HEK293T (cell line): ENCODE results near the gene TP63.

ENCODE experiments used
- CTCF ChIA-PET: fragments of 350-600 bp; formaldehyde crosslinking; extraction: SDS; loops from one replicate; lab custom pipeline; 2021; ENCODE audit warnings: antibody characterized with exemption, inconsistent platforms; lab: Yijun Ruan, JAX
- POLR2A ChIA-PET: fragments of 350-600 bp; formaldehyde crosslinking; extraction: SDS; loops from one replicate; lab custom pipeline; 2020; ENCODE audit warnings: antibody characterized with exemption, inconsistent platforms; lab: Yijun Ruan, JAX
- DNase-seq: peaks from one replicate; pipeline ENCODE4 v3.0.0; 2012; ENCODE audit warnings: mixed read lengths; ENCODE audit errors: extremely low spot score
- ARNT ChIP-seq: fragments of 450-650 bp; IDR thresholded peaks from 2 replicates; pipeline ENCODE4 v1.6.1; 2017; ENCODE audit warnings: mild to moderate bottlenecking
- BHLHE40 ChIP-seq: fragments of 450-650 bp; IDR thresholded peaks from 2 replicates; pipeline ENCODE4 v1.6.1; 2016; ENCODE audit warnings: mild to moderate bottlenecking, moderate library complexity, borderline replicate concordance
- CTBP1 ChIP-seq: fragments of 450-650 bp; IDR thresholded peaks from 2 replicates; pipeline ENCODE4 v1.6.1; 2016; ENCODE audit warnings: borderline replicate concordance
- ELF4 ChIP-seq: fragments of 450-650 bp; IDR thresholded peaks from 2 replicates; pipeline ENCODE4 v1.6.1; 2017; ENCODE audit warnings: antibody characterized with exemption
- FOXA1 ChIP-seq: fragments of 450-650 bp; IDR thresholded peaks from 2 replicates; pipeline ENCODE4 v1.6.1; 2016; ENCODE audit warnings: mild to moderate bottlenecking
- FOXK2 ChIP-seq: fragments of 450-650 bp; IDR thresholded peaks from 2 replicates; pipeline ENCODE4 v1.6.1; 2016; ENCODE audit warnings: mild to moderate bottlenecking
- FOXM1 ChIP-seq: fragments of 450-650 bp; IDR thresholded peaks from 2 replicates; pipeline ENCODE4 v1.6.1; 2017; ENCODE audit warnings: mild to moderate bottlenecking, borderline replicate concordance
- HDGF ChIP-seq: fragments of 450-650 bp; IDR thresholded peaks from 2 replicates; pipeline ENCODE4 v1.6.1; 2017; ENCODE audit warnings: antibody characterized with exemption, borderline replicate concordance
- L3MBTL2 ChIP-seq: fragments of 450-650 bp; conservative IDR thresholded peaks from 2 replicates; pipeline ENCODE4 v1.6.1; 2016; ENCODE audit warnings: mild to moderate bottlenecking
- LEF1 ChIP-seq: fragments of 450-650 bp; IDR thresholded peaks from 2 replicates; pipeline ENCODE4 v1.6.1; 2017; ENCODE audit warnings: mild to moderate bottlenecking, borderline replicate concordance
- NFRKB ChIP-seq: fragments of 450-650 bp; IDR thresholded peaks from 2 replicates; pipeline ENCODE4 v1.6.1; 2016; ENCODE audit warnings: mild to moderate bottlenecking, moderate library complexity
- PKNOX1 ChIP-seq: fragments of 450-650 bp; IDR thresholded peaks from 2 replicates; pipeline ENCODE4 v1.6.1; 2016
- SP1 ChIP-seq: fragments of 450-650 bp; IDR thresholded peaks from 2 replicates; pipeline ENCODE4 v1.6.1; 2017
- SUZ12 ChIP-seq: fragments of 450-650 bp; IDR thresholded peaks from 2 replicates; pipeline ENCODE4 v1.6.1; 2016; ENCODE audit warnings: mild to moderate bottlenecking
- TARDBP ChIP-seq: fragments of 450-650 bp; IDR thresholded peaks from 2 replicates; pipeline ENCODE4 v1.6.1; 2016
- ZNF384 ChIP-seq: fragments of 450-650 bp; IDR thresholded peaks from 2 replicates; pipeline ENCODE4 v1.6.1; 2016

Gene TP63

GRCh38 chr3:189698811-189699210, 67.6 kb downstream of the TP63 start:
- DNase-seq: no peak
- POLR2A ChIA-PET: no interaction called here
- CTCF ChIA-PET: no interaction called here
- no peak for TF ChIP-seq PKNOX1
- no peak for TF ChIP-seq ARNT
- no peak for TF ChIP-seq L3MBTL2
- TF ChIP-seq BHLHE40: no peak
- no peak for TF ChIP-seq ZNF384
- TF ChIP-seq HDGF: no peak
- no peak for TF ChIP-seq FOXA1
- no peak for TF ChIP-seq SUZ12
- TF ChIP-seq FOXK2: no peak
- no peak for TF ChIP-seq LEF1

DNA sequence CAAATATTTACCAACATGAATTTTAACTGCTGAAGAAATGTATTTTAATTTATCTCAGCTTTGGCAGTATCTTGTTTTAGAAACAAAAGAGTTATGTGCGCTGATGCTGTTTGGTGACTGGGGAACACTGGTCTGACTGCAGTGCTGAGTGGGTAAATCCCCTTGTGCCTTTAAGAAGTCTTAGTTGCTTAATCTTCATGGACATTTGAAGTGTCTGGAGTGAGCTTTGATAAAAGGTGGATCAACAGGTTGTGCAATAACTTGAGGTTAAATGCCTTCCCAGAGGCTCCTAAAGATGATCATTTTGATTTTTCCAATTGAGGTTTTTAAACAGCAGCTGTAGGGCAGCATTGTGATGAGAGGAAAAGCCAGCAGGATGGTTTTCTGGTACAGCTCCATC, 68.7 kb downstream of the TP63 start:
- no peak for DNase-seq
- POLR2A ChIA-PET: no interaction called here
- no peak for TF ChIP-seq FOXA1
- TF ChIP-seq CTBP1: no peak
- TF ChIP-seq TARDBP: no peak
- no peak for TF ChIP-seq PKNOX1
- no peak for TF ChIP-seq BHLHE40
- no peak for TF ChIP-seq FOXM1
- no peak for TF ChIP-seq SUZ12
- no peak for TF ChIP-seq LEF1
- TF ChIP-seq L3MBTL2: no peak
- no peak for TF ChIP-seq FOXK2
- TF ChIP-seq NFRKB: no peak
- TF ChIP-seq SP1: no peak
- TF ChIP-seq ARNT: no peak
- no peak for TF ChIP-seq HDGF
- no peak for TF ChIP-seq ELF4
- no peak for TF ChIP-seq ZNF384
- CTCF ChIA-PET: no interaction called here

GRCh38 chr3:189702066-189702646, 71.0 kb downstream of the TP63 start:
- TF ChIP-seq NFRKB: no peak
- TF ChIP-seq CTBP1: no peak
- no peak for TF ChIP-seq ELF4
- no peak for TF ChIP-seq BHLHE40
- no peak for TF ChIP-seq L3MBTL2
- TF ChIP-seq SP1: no peak
- TF ChIP-seq FOXM1: no peak
- no peak for TF ChIP-seq TARDBP
- TF ChIP-seq HDGF: no peak
- no peak for TF ChIP-seq ARNT
- no peak for TF ChIP-seq FOXK2
- no peak for TF ChIP-seq LEF1
- POLR2A ChIA-PET: no interaction called here
- no peak for DNase-seq
- CTCF ChIA-PET: no interaction called here

DNA sequence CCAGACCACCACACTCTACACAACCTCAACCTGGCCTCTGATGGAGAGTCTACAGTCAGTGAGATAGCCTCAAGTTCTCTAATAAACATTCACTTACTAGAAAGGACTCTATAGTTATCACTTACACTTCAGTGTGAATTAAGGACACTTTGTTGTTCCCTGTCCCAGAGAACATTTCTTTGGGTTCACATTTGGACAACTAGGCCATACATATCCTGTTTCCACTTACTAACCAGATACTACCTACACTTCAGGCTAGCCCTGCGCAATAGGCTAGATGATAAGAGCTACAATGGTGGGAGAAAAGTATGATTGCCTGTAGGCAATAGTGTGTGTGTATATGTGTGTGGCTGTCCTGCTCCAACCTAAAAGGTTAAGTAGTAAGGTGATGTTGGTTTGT, 72.7 kb downstream of the TP63 start:
- DNase-seq: no peak
- CTCF ChIA-PET: no interaction called here
- TF ChIP-seq SUZ12 (no peak), ARNT (no peak), ZNF384 (no peak), ELF4 (no peak), CTBP1 (no peak), BHLHE40 (no peak), FOXK2 (no peak), LEF1 (no peak), PKNOX1 (no peak), NFRKB (no peak), FOXA1 (no peak), TARDBP (no peak), L3MBTL2 (no peak), SP1 (no peak), FOXM1 (no peak)
- POLR2A ChIA-PET: no interaction called here

DNA sequence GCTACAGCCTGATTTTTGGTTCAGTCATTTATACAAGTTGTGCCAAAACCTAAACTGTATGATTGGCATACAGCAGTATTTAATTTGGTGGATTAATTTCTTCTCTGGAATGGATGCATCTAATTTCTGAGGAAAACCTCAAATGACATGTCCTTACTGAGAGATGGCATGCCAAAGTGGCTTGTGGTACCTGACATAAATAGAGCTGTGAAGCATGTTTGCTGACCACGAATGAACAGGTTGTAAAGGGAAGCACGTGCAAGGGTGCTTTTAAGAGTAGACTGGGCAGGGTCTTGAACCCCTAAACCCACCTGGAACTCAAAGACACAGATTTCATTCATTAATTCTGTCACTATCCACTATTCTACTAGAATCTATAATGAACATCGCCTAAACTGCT, 77.2 kb downstream of the TP63 start:
- POLR2A ChIA-PET: no interaction called here
- no peak for DNase-seq
- CTCF ChIA-PET: interaction anchor here (0.6 kb wide), 1 partner anchor 386 kb away, joined by 3 read pairs; no protein-coding TSS in a partner anchor
- no peak for TF ChIP-seq TARDBP
- TF ChIP-seq HDGF: no peak
- no peak for TF ChIP-seq PKNOX1
- TF ChIP-seq L3MBTL2: no peak
- no peak for TF ChIP-seq ELF4
- no peak for TF ChIP-seq SUZ12
- TF ChIP-seq BHLHE40: no peak
- TF ChIP-seq LEF1: no peak
- TF ChIP-seq FOXA1: no peak
- TF ChIP-seq CTBP1: no peak
- TF ChIP-seq ZNF384: no peak
- TF ChIP-seq ARNT: no peak
- TF ChIP-seq SP1: no peak
- no peak for TF ChIP-seq FOXK2
